H9 (cell line): ENCODE measurements around the gene DUSP10. TPM values are rescaled to one million over a fixed set of nuclear protein-coding genes. Genes with fewer than 3 reads are reported as not detected.

Experiments used
- DNase-seq: peaks from one replicate; pipeline ENCODE4 v3.0.0-alpha.2; 2017
- H2AFZ ChIP-seq: one replicate; pipeline ENCODE4 v1.6.1; 2013; ENCODE audit warnings: mild to moderate bottlenecking, low read length, control low read depth, moderate library complexity
- H2AK5ac ChIP-seq: 2 replicates; pipeline ENCODE4 v1.6.1; 2013; ENCODE audit warnings: low read length, control low read depth, mixed read lengths; ENCODE audit not compliant: insufficient read length
- H2BK120ac ChIP-seq: one replicate; pipeline ENCODE4 v1.6.1; 2013; ENCODE audit warnings: low read depth, mild to moderate bottlenecking, low read length, control low read depth, inconsistent platforms; ENCODE audit not compliant: poor library complexity, severe bottlenecking
- H2BK12ac ChIP-seq: 2 replicates; pipeline ENCODE4 v1.6.1; 2013; ENCODE audit warnings: low read length, control low read depth, mixed read lengths, low read depth; ENCODE audit not compliant: insufficient read length
- H2BK15ac ChIP-seq: 2 replicates; pipeline ENCODE4 v1.6.1; 2013; ENCODE audit warnings: low read depth, low read length, control low read depth
- H2BK20ac ChIP-seq: one replicate; pipeline ENCODE4 v1.6.1; 2013; ENCODE audit warnings: low read depth, mild to moderate bottlenecking, low read length, control low read depth, inconsistent platforms; ENCODE audit not compliant: poor library complexity, severe bottlenecking
- H2BK5ac ChIP-seq: 2 replicates; pipeline ENCODE4 v1.6.1; 2013; ENCODE audit warnings: low read length, control low read depth, mixed read lengths; ENCODE audit not compliant: insufficient read length
- H3K14ac ChIP-seq: 2 replicates; pipeline ENCODE4 v1.6.1; 2013; ENCODE audit warnings: low read length, control low read depth; ENCODE audit not compliant: insufficient read depth
- H3K18ac ChIP-seq: 2 replicates; pipeline ENCODE4 v1.6.1; 2013; ENCODE audit warnings: low read depth, mild to moderate bottlenecking, mixed read lengths, low read length, control low read depth; ENCODE audit not compliant: insufficient read length
- H3K23ac ChIP-seq: 2 replicates; pipeline ENCODE4 v1.6.1; 2013; ENCODE audit warnings: low read length, control low read depth, mixed read lengths, low read depth; ENCODE audit not compliant: insufficient read length
- H3K23me2 ChIP-seq: 2 replicates; pipeline ENCODE4 v1.6.1; 2013; ENCODE audit warnings: low read depth, mild to moderate bottlenecking, mixed read lengths, low read length, control low read depth; ENCODE audit not compliant: insufficient read length, poor library complexity, severe bottlenecking
- H3K27ac ChIP-seq: 2 replicates; pipeline ENCODE4 v1.5.1; 2013; ENCODE audit warnings: low read length, control low read depth, mixed read lengths, low read depth; ENCODE audit not compliant: insufficient read length
- H3K27me3 ChIP-seq: 2 replicates; pipeline ENCODE4 v1.6.1; 2013; ENCODE audit warnings: low read length, control low read depth, inconsistent platforms; ENCODE audit not compliant: insufficient read depth
- H3K4ac ChIP-seq: 2 replicates; pipeline ENCODE4 v1.6.1; 2013; ENCODE audit warnings: low read depth, mild to moderate bottlenecking, control low read depth, inconsistent platforms, low read length, moderate library complexity
- H3K4me1 ChIP-seq: 2 replicates; pipeline ENCODE4 v1.6.1; 2013; ENCODE audit warnings: low read length, control low read depth, inconsistent platforms; ENCODE audit not compliant: insufficient read depth
- H3K4me2 ChIP-seq: 2 replicates; pipeline ENCODE4 v1.6.1; 2013; ENCODE audit warnings: low read length, control low read depth, mixed read lengths; ENCODE audit not compliant: insufficient read length, insufficient read depth
- H3K56ac ChIP-seq: 2 replicates; pipeline ENCODE4 v1.6.1; 2013; ENCODE audit warnings: low read depth, mild to moderate bottlenecking, mixed read lengths, low read length, control low read depth; ENCODE audit not compliant: insufficient read length
- H3K79me1 ChIP-seq: 2 replicates; pipeline ENCODE4 v1.6.1; 2013; ENCODE audit warnings: low read depth, mild to moderate bottlenecking, moderate library complexity, low read length, control low read depth, inconsistent platforms; ENCODE audit not compliant: insufficient read depth, poor library complexity, severe bottlenecking
- H3K79me2 ChIP-seq: 2 replicates; pipeline ENCODE4 v1.6.1; 2013; ENCODE audit warnings: low read length, control low read depth, inconsistent platforms; ENCODE audit not compliant: insufficient read depth
- H3K9ac ChIP-seq: 2 replicates; pipeline ENCODE4 v1.6.1; 2013; ENCODE audit warnings: low read length, control low read depth, mixed read lengths; ENCODE audit not compliant: insufficient read length; ENCODE audit errors: extremely low read depth
- H3K9me3 ChIP-seq: one replicate; pipeline ENCODE4 v1.6.1; 2013; ENCODE audit warnings: low read depth, low read length, inconsistent platforms; ENCODE audit not compliant: control insufficient read depth
- H3T11ph ChIP-seq: one replicate; pipeline ENCODE4 v1.6.1; 2013; ENCODE audit warnings: mild to moderate bottlenecking, low read length, control low read depth, inconsistent platforms
- H4K20me1 ChIP-seq: one replicate; pipeline ENCODE4 v1.6.1; 2013; ENCODE audit not compliant: control insufficient read depth, insufficient read length, insufficient read depth
- H4K5ac ChIP-seq: 2 replicates; pipeline ENCODE4 v1.6.1; 2013; ENCODE audit warnings: low read depth, mild to moderate bottlenecking, mixed read lengths, low read length, control low read depth; ENCODE audit not compliant: insufficient read length
- H4K8ac ChIP-seq: replicated peaks from 2 replicates; pipeline ENCODE4 v1.6.1; 2013; ENCODE audit warnings: low read length, control low read depth, mixed read lengths, low read depth; ENCODE audit not compliant: insufficient read length
- H4K91ac ChIP-seq: 2 replicates; pipeline ENCODE4 v1.6.1; 2013; ENCODE audit warnings: low read depth, mild to moderate bottlenecking, moderate library complexity, mixed read lengths, low read length, control low read depth; ENCODE audit not compliant: insufficient read length
- H3K27ac Mint-ChIP-seq, 3 experiments: 2 replicates in 2 of 3; 3 replicates in 1 of 3; pipeline ENCODE4 v1.8.0; 2020 to 2021; ENCODE audit warnings: mixed read lengths in 3 of 3, mild to moderate bottlenecking in 1 of 3, moderate library complexity in 1 of 3
- H3K27me3 Mint-ChIP-seq: 2 replicates; pipeline ENCODE4 v1.8.0; 2021; ENCODE audit warnings: low read depth, mild to moderate bottlenecking, moderate library complexity, mixed read lengths
- H3K36me3 Mint-ChIP-seq, 3 experiments: 2 replicates in 2 of 3; 3 replicates in 1 of 3; pipeline ENCODE4 v1.8.0; 2020 to 2021; ENCODE audit warnings: low read depth in 3 of 3, mixed read lengths in 3 of 3; ENCODE audit not compliant: insufficient read depth in 1 of 3
- H3K4me1 Mint-ChIP-seq, 2 experiments: 2 replicates each; pipeline ENCODE4 v1.8.0; 2020; ENCODE audit warnings: mixed read lengths in 2 of 2
- H3K4me3 Mint-ChIP-seq, 2 experiments: 2 replicates in 1 of 2; 3 replicates in 1 of 2; pipeline ENCODE4 v1.8.0; 2020 to 2021; ENCODE audit warnings: mild to moderate bottlenecking in 2 of 2, mixed read lengths in 2 of 2, moderate library complexity in 1 of 2
- H3K9me3 Mint-ChIP-seq, 2 experiments: 2 replicates in 1 of 2; 3 replicates in 1 of 2; pipeline ENCODE4 v1.8.0; 2020; ENCODE audit warnings: mild to moderate bottlenecking in 2 of 2, mixed read lengths in 2 of 2, moderate library complexity in 1 of 2
- CTCF ChIP-seq: fragments of 200-600 bp; sonication (generic); conservative IDR thresholded peaks from 3 replicates; pipeline ENCODE4 v1.8.0; 2021; ENCODE audit warnings: antibody characterized with exemption, mild to moderate bottlenecking
- WGBS: extraction: QIAGEN DNeasy Blood & Tissue Kit; methylation state at CpG from one replicate; pipeline ENCODE4 v1.1.7; 2013; ENCODE audit warnings: missing lambda C conversion rate, low lambda C conversion rate, mixed read lengths; ENCODE audit not compliant: insufficient read length; ENCODE audit errors: extremely low coverage; 5-methylcytosine and 5-hydroxymethylcytosine counted together
- total RNA-seq: library from RNA; stranded (reverse); gene quantifications from 2 replicates; pipeline ENCODE4 v1.2.1, GENCODE V29; 2021

The DUSP10 gene
- total RNA-seq, 1 experiment from 2014 or later: 2.0 TPM

DNA sequence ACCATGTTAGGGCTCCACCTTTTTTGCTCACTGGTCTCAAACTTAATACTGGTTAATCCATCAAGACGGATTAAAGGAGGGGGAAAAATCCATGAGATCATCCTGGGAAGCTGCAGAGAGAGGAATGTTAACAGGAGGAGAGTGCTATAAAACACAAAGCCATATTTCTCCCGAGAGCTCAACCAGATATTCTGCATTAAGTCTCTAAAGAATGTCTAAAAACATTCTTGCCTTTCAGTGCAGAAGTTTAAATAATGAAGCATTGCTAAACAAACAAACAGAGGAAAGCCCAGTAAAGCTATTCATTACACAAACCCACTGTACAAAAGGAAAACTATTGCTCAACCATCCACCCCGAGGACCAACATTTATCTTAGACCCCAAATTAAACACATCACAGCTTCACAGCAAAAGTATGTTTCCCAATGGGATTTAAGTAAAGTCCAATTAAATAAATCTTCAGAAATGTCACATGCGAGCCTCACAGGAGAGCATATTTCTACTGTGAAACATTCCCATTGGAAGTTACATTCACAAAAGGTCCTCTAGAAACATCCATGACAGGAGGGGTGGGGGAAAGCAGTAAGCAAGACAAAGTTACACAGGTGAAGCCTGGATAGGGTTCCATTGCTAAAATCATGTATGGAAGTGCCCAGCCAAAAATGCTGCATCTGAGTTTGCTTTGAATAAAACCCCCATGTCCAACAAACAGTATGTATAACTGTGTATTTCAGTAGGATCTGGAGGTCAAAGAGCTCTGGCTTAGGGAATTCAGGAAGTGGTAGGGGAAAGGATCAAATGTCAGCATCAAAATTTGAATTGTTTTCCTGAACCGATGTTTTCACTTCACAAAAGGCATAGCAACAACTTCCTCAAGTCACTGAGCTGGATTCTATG lies 23.3 kb downstream of the DUSP10 start:
- Mint-ChIP-seq H3K27ac (no peak overlapping the region; a peak in 2 of 7 replicates), H3K4me1 (peaks cover 60 to 63% of the 10 kb centered on the region in 2 experiments), H3K27me3 (peaks cover 26% of the 10 kb centered on the region), H3K36me3 (peaks cover 15 to 32% (median 19%) of the 10 kb centered on the region in 3 experiments), H3K9me3 (peaks cover 18 to 23% of the 10 kb centered on the region in 2 experiments), H3K4me3 (no peak overlapping the region)
- H3K27ac ChIP-seq: no peak overlapping the region
- H3K23ac ChIP-seq: no peak overlapping the region
- H2AK5ac ChIP-seq: no peak overlapping the region
- H3K27me3 ChIP-seq: peaks cover 15% of the 10 kb centered on the region
- DNase-seq: no peak
- no peak overlapping the region for H3K56ac ChIP-seq
- no peak overlapping the region for H2AFZ ChIP-seq
- no peak overlapping the region for H4K8ac ChIP-seq
- no peak overlapping the region for H4K5ac ChIP-seq
- no peak overlapping the region for H2BK15ac ChIP-seq
- no peak overlapping the region for H3K4me2 ChIP-seq
- no peak overlapping the region for H2BK5ac ChIP-seq
- no peak overlapping the region for H2BK20ac ChIP-seq
- no peaks in the 10 kb centered on the region for H4K20me1 ChIP-seq
- no peak overlapping the region for H3K4ac ChIP-seq
- H4K91ac ChIP-seq: no peak overlapping the region
- no peak overlapping the region for H3K18ac ChIP-seq
- H3K79me1 ChIP-seq: no peaks in the 10 kb centered on the region
- H2BK120ac ChIP-seq: no peak overlapping the region
- H2BK12ac ChIP-seq: no peak overlapping the region
- no peaks in the 10 kb centered on the region for H3K23me2 ChIP-seq
- peaks cover 12% of the 10 kb centered on the region; the same call in 1 of the 2 replicates for H3K4me1 ChIP-seq
- H3K14ac ChIP-seq: no peak overlapping the region
- no peak overlapping the region for H3T11ph ChIP-seq
- H3K9ac ChIP-seq: no peak overlapping the region
- WGBS: no CpG with 5 or more reads among the region's 5 CpGs
- H3K79me2 ChIP-seq: no peaks in the 10 kb centered on the region
- TF ChIP-seq CTCF: no peak
- H3K9me3 ChIP-seq: no peaks in the 10 kb centered on the region
